ENCODE data around the gene TDP1. TPM values are rescaled to one million over a fixed set of nuclear protein-coding genes. Genes with fewer than 3 reads are reported as not detected.
"Not testable (repeated sequence)": the region's sequence is repeated elsewhere in the genome, so short reads cannot be mapped to it uniquely, and the experiment has no call there.

Gene TDP1
- total RNA-seq, 1 experiment from 2014 or later = 23.9 TPM

DNA sequence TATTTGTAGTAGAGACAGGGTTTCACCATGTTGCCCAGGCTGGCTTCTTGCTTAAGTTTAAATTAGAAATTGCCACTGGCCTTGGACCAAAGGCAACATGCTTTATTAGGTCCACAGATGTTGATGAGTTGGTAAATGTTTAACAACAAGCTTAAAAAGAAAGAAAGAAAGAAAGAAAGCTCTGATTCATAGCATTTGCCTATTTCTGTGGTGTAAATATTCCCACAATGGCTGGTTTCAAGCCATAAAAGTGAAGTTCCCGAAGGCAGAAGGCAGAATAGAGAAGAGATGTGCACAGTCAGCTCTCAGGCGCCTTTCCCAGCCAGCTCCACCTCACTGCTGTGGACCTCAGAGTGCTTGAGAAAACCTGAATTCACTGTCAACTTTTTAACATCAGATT is 132.4 kb downstream of the TDP1 start:
- intact Hi-C loops (cut with micrococcal nuclease; ENCODE audit: unreplicated experiment) (no loop called here), in situ Hi-C loops (cut with HindIII; ENCODE audit: low pct_unique_long_range_greater_than_20kb, low sequenced_read_pairs) (no loop called here)
- no peaks in the 10 kb centered on the region for H3K36me3 ChIP-seq (ENCODE audit: control insufficient read depth, insufficient read depth, low read length)
- TF ChIP-seq SIN3A (IDR thresholded peaks at IDR 0.05; ENCODE audit: borderline replicate concordance, insufficient read depth, low read depth, low read length) (no peak), REST (IDR thresholded peaks at IDR 0.05; ENCODE audit: insufficient read depth in 1 of 2, low read depth in 2 of 2, low read length in 1 of 2) (no peak), POLR2AphosphoS5 (IDR thresholded peaks at IDR 0.05; ENCODE audit: low read depth, low read length) (no peak), TCF7L2 (IDR thresholded peaks at IDR 0.05; ENCODE audit: low read depth, low read length) (no peak)
- TF ChIP-seq, protein P1, sequence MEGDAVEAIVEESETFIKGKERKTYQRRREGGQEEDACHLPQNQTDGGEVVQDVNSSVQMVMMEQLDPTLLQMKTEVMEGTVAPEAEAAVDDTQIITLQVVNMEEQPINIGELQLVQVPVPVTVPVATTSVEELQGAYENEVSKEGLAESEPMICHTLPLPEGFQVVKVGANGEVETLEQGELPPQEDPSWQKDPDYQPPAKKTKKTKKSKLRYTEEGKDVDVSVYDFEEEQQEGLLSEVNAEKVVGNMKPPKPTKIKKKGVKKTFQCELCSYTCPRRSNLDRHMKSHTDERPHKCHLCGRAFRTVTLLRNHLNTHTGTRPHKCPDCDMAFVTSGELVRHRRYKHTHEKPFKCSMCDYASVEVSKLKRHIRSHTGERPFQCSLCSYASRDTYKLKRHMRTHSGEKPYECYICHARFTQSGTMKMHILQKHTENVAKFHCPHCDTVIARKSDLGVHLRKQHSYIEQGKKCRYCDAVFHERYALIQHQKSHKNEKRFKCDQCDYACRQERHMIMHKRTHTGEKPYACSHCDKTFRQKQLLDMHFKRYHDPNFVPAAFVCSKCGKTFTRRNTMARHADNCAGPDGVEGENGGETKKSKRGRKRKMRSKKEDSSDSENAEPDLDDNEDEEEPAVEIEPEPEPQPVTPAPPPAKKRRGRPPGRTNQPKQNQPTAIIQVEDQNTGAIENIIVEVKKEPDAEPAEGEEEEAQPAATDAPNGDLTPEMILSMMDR (IDR thresholded peaks at IDR 0.05) = no peak
- H3K27me3 ChIP-seq (ENCODE audit: control insufficient read depth, insufficient read depth, low read length) = no peaks in the 10 kb centered on the region
- H3K27ac ChIP-seq (ENCODE audit: low read length) = no peak overlapping the region
- DNase-seq (ENCODE audit: low read depth, low spot score) (no peak), ATAC-seq (no peak)
- ChIA-PET CTCF (no interaction called here), POLR2A (no interaction called here)
- no peaks in the 10 kb centered on the region for H3K9me3 ChIP-seq (ENCODE audit: control insufficient read depth, insufficient read depth, low read depth, low read length)
- H3K4me1 ChIP-seq (ENCODE audit: control insufficient read depth, insufficient read depth, low read length) = no peaks in the 10 kb centered on the region
- no TSS peak for BruUV-seq (replicated peaks)
- no peak overlapping the region for H3K4me3 ChIP-seq (ENCODE audit: low read depth in 2 of 2, low read length in 2 of 2)

- ATAC-seq; intact Hi-C loops (cut with micrococcal nuclease; ENCODE audit: unreplicated experiment); BruUV-seq (replicated peaks); in situ Hi-C loops (cut with HindIII; ENCODE audit: low pct_unique_long_range_greater_than_20kb, low sequenced_read_pairs); H3K27ac ChIP-seq (ENCODE audit: low read length); H3K36me3 ChIP-seq (ENCODE audit: control insufficient read depth, insufficient read depth, low read length); H3K27me3 ChIP-seq (ENCODE audit: control insufficient read depth, insufficient read depth, low read length); CTCF ChIA-PET; DNase-seq (ENCODE audit: low read depth, low spot score); POLR2A ChIA-PET; H3K4me3 ChIP-seq (ENCODE audit: low read depth in 2 of 2, low read length in 2 of 2); H3K9me3 ChIP-seq (ENCODE audit: control insufficient read depth, insufficient read depth, low read depth, low read length); H3K4me1 ChIP-seq (ENCODE audit: control insufficient read depth, insufficient read depth, low read length): not testable (repeated sequence)
Observed at GRCh38 chr14:90089486-90089885, 133.8 kb downstream of the TDP1 start.

DNA sequence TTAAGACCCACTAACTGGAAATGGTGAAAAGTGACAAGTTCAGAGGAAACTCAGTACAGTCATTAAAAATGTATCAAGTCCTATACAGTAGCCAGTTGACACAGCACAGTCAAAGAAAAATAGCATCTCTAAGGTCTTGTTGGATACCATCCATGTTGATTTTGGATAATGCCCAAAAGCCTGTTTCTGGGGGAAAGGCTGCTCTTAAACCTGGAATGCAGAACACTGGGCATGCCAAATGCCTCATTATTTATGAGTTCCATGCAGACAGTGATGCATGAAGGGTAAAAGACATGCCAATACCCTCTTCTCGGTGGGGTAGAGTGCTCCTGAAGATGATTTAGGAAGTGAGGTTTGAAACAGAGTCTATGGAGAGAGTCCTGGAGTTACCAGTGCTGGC is 135.7 kb downstream of the TDP1 start:
- ChIA-PET CTCF (no interaction called here), POLR2A (no interaction called here)
- H3K4me1 ChIP-seq (ENCODE audit: control insufficient read depth, insufficient read depth, low read length) = no peaks in the 10 kb centered on the region
- H3K36me3 ChIP-seq (ENCODE audit: control insufficient read depth, insufficient read depth, low read length) = no peaks in the 10 kb centered on the region
- H3K27me3 ChIP-seq (ENCODE audit: control insufficient read depth, insufficient read depth, low read length) = no peaks in the 10 kb centered on the region
- DNase-seq (ENCODE audit: low read depth, low spot score) (no peak), ATAC-seq (no peak)
- H3K4me3 ChIP-seq (ENCODE audit: low read depth in 2 of 2, low read length in 2 of 2) = no peak overlapping the region
- no TSS peak for BruUV-seq (replicated peaks)
- intact Hi-C loops (cut with micrococcal nuclease; ENCODE audit: unreplicated experiment) = no loop called here
- in situ Hi-C loops (cut with HindIII; ENCODE audit: low pct_unique_long_range_greater_than_20kb, low sequenced_read_pairs) = no loop called here
- no peaks in the 10 kb centered on the region for H3K9me3 ChIP-seq (ENCODE audit: control insufficient read depth, insufficient read depth, low read depth, low read length)
- no peak for TF ChIP-seq SIN3A (IDR thresholded peaks at IDR 0.05; ENCODE audit: borderline replicate concordance, insufficient read depth, low read depth, low read length)
- no peak for TF ChIP-seq TCF7L2 (IDR thresholded peaks at IDR 0.05; ENCODE audit: low read depth, low read length)
- TF ChIP-seq POLR2AphosphoS5 (IDR thresholded peaks at IDR 0.05; ENCODE audit: low read depth, low read length) = no peak
- TF ChIP-seq REST (IDR thresholded peaks at IDR 0.05; ENCODE audit: insufficient read depth in 1 of 2, low read depth in 2 of 2, low read length in 1 of 2) = no peak
- TF ChIP-seq, protein P1 (IDR thresholded peaks at IDR 0.05) = no peak
- no peak overlapping the region for H3K27ac ChIP-seq (ENCODE audit: low read length)
